Subcutaneous adipose tissue (tissue), 4 donors: ENCODE data around the gene PITPNB. TPM values are rescaled to one million over a fixed set of nuclear protein-coding genes. Genes with fewer than 3 reads are reported as not detected.

Experiments
- CTCF ChIP-seq: fragments of 450-650 bp; IDR thresholded peaks from one replicate; pipeline ENCODE4 v1.5.1; 2016; ENCODE audit warnings: low read depth, mild to moderate bottlenecking, control low read depth, antibody characterized with exemption, moderate library complexity
- total RNA-seq, 4 donors: library from RNA; depleted of rRNA; stranded (reverse); fragments of >200 nt; gene quantifications; one replicate each; pipeline ENCODE4 v1.1.0, GENCODE V29; 2016

Gene PITPNB
- total RNA-seq, 4 donors from 2014 or later = 43.5 to 89.3 (median 46.5) TPM

DNA sequence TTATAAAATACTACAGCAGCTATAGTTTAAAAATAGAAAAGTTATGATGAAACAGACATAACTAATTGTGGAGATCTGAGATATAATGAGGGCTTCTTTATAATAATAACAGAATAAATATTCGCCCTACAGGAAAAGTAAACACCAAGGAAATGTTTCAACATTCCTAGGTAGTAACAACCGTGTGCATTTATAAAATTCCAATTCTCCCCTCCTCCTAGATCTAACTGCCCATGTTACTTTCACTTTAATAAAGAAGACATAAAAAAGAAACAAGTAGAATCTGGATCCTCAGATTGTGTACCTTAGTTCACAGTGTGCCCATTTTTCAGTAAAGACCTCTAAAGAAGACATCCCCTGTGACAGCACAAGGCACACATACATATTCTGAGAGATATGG, 59.7 kb downstream of the PITPNB start:
- TF ChIP-seq CTCF = no peak

DNA sequence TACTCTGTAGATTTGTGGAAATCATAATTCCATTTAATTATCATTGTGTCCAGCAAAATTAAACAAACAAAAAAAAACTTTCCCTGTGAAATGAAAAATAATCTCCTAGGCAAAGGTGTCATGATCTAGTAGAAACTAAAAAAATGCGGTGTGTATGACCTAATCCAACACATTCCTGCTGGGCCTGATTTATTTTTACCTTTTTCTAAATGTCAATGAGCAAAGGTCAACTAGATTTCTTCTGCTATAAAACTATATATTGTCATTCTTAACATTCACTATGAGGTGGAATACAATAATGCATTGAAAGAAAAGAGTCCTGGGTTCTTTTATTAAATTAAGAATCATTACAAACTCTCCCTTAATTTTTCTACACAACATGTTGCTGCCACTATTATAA, 60.4 kb downstream of the PITPNB start:
- no peak for TF ChIP-seq CTCF

- TF ChIP-seq CTCF = no peak
Observed at GRCh38 chr22:27857443-27857842, 61.6 kb downstream of the PITPNB start.

DNA sequence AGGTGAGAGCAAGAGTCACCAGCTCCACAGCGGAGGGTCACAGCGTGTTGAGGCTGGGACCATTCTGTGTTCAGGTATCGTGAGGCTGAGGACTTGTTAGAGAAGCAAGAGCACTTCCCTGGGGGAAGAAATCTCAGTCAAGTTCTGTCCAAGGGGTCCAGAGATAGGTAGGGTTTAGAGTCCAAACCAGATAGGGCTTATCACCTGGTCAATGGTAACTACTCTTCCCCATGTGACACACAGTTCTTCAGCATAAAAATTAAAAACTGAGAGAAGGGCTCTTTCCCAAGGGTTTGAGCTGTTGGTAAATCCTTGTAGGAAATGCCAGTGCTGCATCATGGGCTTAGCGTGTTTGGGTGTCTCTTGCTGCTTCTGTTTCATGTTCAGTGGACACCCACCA, 62.7 kb downstream of the PITPNB start:
- TF ChIP-seq CTCF = no peak

GRCh38 chr22:27853424-27853823, 65.6 kb downstream of the PITPNB start:
- TF ChIP-seq CTCF = no peak

- TF ChIP-seq CTCF = no peak
Observed at GRCh38 chr22:27851974-27852746, 66.9 kb downstream of the PITPNB start.

DNA sequence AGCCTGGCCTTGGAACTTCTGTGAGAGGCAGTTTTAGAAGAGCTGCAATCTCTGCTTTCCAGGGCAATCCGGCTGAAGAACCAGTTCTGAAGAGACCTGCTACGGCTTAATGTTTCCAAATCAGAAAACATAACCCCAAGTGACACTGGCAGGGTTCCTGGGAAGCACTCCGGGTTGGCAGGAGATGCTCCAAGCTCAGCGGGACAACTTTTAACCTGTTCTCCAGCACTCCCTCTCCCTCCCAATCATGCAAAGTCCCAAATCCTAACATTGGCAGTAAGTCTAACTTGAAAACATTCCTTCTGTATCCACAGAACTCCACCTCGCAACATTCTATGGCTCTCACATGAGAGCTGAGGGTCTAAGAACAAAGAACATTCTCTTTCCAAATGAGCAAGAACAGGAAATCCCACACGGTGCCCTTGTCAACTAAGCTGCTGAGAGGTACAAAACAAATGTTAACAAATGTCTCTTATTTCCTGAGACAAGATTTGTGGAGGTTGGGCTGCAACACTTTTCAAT, 69.0 kb downstream of the PITPNB start:
- TF ChIP-seq CTCF = no peak
